ENCODE measurements around the gene CCDC81.
"Not testable (repeated sequence)": the region's sequence is repeated elsewhere in the genome, so short reads cannot be mapped to it uniquely, and the experiment has no call there.

The CCDC81 gene

GRCh38 chr11:86374586-86374985 is at the start of gene CCDC81:
CCDC81 (plus strand) TSS chr11:86374887; CDS start chr11:86375164, 277 bp downstream.
- Histone ChIP-seq H3K36me3 (ENCODE audit: control insufficient read depth, insufficient read depth, low read length) (no peaks in the 10 kb centered on the region), H3K27me3 (ENCODE audit: control insufficient read depth, insufficient read depth, low read length) (no peaks in the 10 kb centered on the region), H3K27ac (ENCODE audit: low read depth, low read length) (no peak within 1 kb of the TSS), H3K4me1 (ENCODE audit: control insufficient read depth, insufficient read depth, low read length) (no peaks in the 10 kb centered on the region), H3K4me3 (ENCODE audit: low read length) (peak within 1 kb of the TSS; percentile 23), H3K9ac (ENCODE audit: low read length) (no peak within 1 kb of the TSS)

- Histone ChIP-seq H3K4me3 (ENCODE audit: low read length) (no peak overlapping the region), H3K27me3 (ENCODE audit: control insufficient read depth, insufficient read depth, low read length) (no peaks in the 10 kb centered on the region), H3K36me3 (ENCODE audit: control insufficient read depth, insufficient read depth, low read length) (peaks cover 9% of the 10 kb centered on the region), H3K4me1 (ENCODE audit: control insufficient read depth, insufficient read depth, low read length) (no peaks in the 10 kb centered on the region), H3K27ac (ENCODE audit: low read depth, low read length) (no peak overlapping the region), H3K9ac (ENCODE audit: low read length) (no peak overlapping the region)
Observed at GRCh38 chr11:86335131-86335767, 39.4 kb upstream of the CCDC81 start.

GRCh38 chr11:86337227-86337626 is 37.5 kb upstream of the CCDC81 start:
- H3K4me1 ChIP-seq (ENCODE audit: control insufficient read depth, insufficient read depth, low read length): no peaks in the 10 kb centered on the region
- no peak overlapping the region for H3K27ac ChIP-seq (ENCODE audit: low read depth, low read length)
- no peaks in the 10 kb centered on the region for H3K27me3 ChIP-seq (ENCODE audit: control insufficient read depth, insufficient read depth, low read length)
- peaks cover 9% of the 10 kb centered on the region for H3K36me3 ChIP-seq (ENCODE audit: control insufficient read depth, insufficient read depth, low read length)
- H3K9ac ChIP-seq (ENCODE audit: low read length): no peak overlapping the region
- no peak overlapping the region for H3K4me3 ChIP-seq (ENCODE audit: low read length)

GRCh38 chr11:86341382-86341781 is 33.3 kb upstream of the CCDC81 start:
- Histone ChIP-seq H3K4me1 (ENCODE audit: control insufficient read depth, insufficient read depth, low read length) (no peaks in the 10 kb centered on the region), H3K36me3 (ENCODE audit: control insufficient read depth, insufficient read depth, low read length) (peaks cover 6% of the 10 kb centered on the region), H3K9ac (ENCODE audit: low read length) (no peak overlapping the region), H3K27me3 (ENCODE audit: control insufficient read depth, insufficient read depth, low read length) (no peaks in the 10 kb centered on the region), H3K27ac (ENCODE audit: low read depth, low read length) (no peak overlapping the region), H3K4me3 (ENCODE audit: low read length) (no peak overlapping the region)

GRCh38 chr11:86346513-86346912 is 28.2 kb upstream of the CCDC81 start:
- Histone ChIP-seq H3K4me1 (ENCODE audit: control insufficient read depth, insufficient read depth, low read length) (no peaks in the 10 kb centered on the region), H3K27me3 (ENCODE audit: control insufficient read depth, insufficient read depth, low read length) (no peaks in the 10 kb centered on the region), H3K36me3 (ENCODE audit: control insufficient read depth, insufficient read depth, low read length) (no peaks in the 10 kb centered on the region), H3K4me3 (ENCODE audit: low read length) (no peak overlapping the region), H3K9ac (ENCODE audit: low read length) (no peak overlapping the region), H3K27ac (ENCODE audit: low read depth, low read length) (no peak overlapping the region)

- no peaks in the 10 kb centered on the region for H3K4me1 ChIP-seq (ENCODE audit: control insufficient read depth, insufficient read depth, low read length)
- no peak overlapping the region for H3K27ac ChIP-seq (ENCODE audit: low read depth, low read length)
- H3K4me3 ChIP-seq (ENCODE audit: low read length): no peak overlapping the region
- no peak overlapping the region for H3K9ac ChIP-seq (ENCODE audit: low read length)
- H3K27me3 ChIP-seq (ENCODE audit: control insufficient read depth, insufficient read depth, low read length): no peaks in the 10 kb centered on the region
- no peaks in the 10 kb centered on the region for H3K36me3 ChIP-seq (ENCODE audit: control insufficient read depth, insufficient read depth, low read length)
Observed at GRCh38 chr11:86355256-86355655, 19.4 kb upstream of the CCDC81 start.

- H3K4me1 ChIP-seq (ENCODE audit: control insufficient read depth, insufficient read depth, low read length); H3K9ac ChIP-seq (ENCODE audit: low read length); H3K27me3 ChIP-seq (ENCODE audit: control insufficient read depth, insufficient read depth, low read length); H3K36me3 ChIP-seq (ENCODE audit: control insufficient read depth, insufficient read depth, low read length); H3K4me3 ChIP-seq (ENCODE audit: low read length); H3K27ac ChIP-seq (ENCODE audit: low read depth, low read length): not testable (repeated sequence)
Observed at GRCh38 chr11:86357412-86357811, 17.3 kb upstream of the CCDC81 start.

GRCh38 chr11:86358720-86359119 is 16.0 kb upstream of the CCDC81 start:
- Histone ChIP-seq H3K4me3 (ENCODE audit: low read length) (no peak overlapping the region), H3K36me3 (ENCODE audit: control insufficient read depth, insufficient read depth, low read length) (no peaks in the 10 kb centered on the region), H3K27me3 (ENCODE audit: control insufficient read depth, insufficient read depth, low read length) (no peaks in the 10 kb centered on the region), H3K27ac (ENCODE audit: low read depth, low read length) (no peak overlapping the region), H3K9ac (ENCODE audit: low read length) (no peak overlapping the region), H3K4me1 (ENCODE audit: control insufficient read depth, insufficient read depth, low read length) (no peaks in the 10 kb centered on the region)

GRCh38 chr11:86360775-86361395 is 13.8 kb upstream of the CCDC81 start:
- no peak overlapping the region for H3K4me3 ChIP-seq (ENCODE audit: low read length)
- no peaks in the 10 kb centered on the region for H3K27me3 ChIP-seq (ENCODE audit: control insufficient read depth, insufficient read depth, low read length)
- no peaks in the 10 kb centered on the region for H3K4me1 ChIP-seq (ENCODE audit: control insufficient read depth, insufficient read depth, low read length)
- no peak overlapping the region for H3K9ac ChIP-seq (ENCODE audit: low read length)
- no peaks in the 10 kb centered on the region for H3K36me3 ChIP-seq (ENCODE audit: control insufficient read depth, insufficient read depth, low read length)
- H3K27ac ChIP-seq (ENCODE audit: low read depth, low read length): no peak overlapping the region

- H3K27me3 ChIP-seq (ENCODE audit: control insufficient read depth, insufficient read depth, low read length): no peaks in the 10 kb centered on the region
- no peak overlapping the region for H3K27ac ChIP-seq (ENCODE audit: low read depth, low read length)
- no peaks in the 10 kb centered on the region for H3K36me3 ChIP-seq (ENCODE audit: control insufficient read depth, insufficient read depth, low read length)
- H3K9ac ChIP-seq (ENCODE audit: low read length): no peak overlapping the region
- H3K4me3 ChIP-seq (ENCODE audit: low read length): no peak overlapping the region
- no peaks in the 10 kb centered on the region for H3K4me1 ChIP-seq (ENCODE audit: control insufficient read depth, insufficient read depth, low read length)
Observed at GRCh38 chr11:86363424-86363823, 11.3 kb upstream of the CCDC81 start.

- H3K27me3 ChIP-seq (ENCODE audit: control insufficient read depth, insufficient read depth, low read length): no peaks in the 10 kb centered on the region
Observed at GRCh38 chr11:86365546-86365945, 9.1 kb upstream of the CCDC81 start.

GRCh38 chr11:86369668-86370067 is 5.0 kb upstream of the CCDC81 start:
- Histone ChIP-seq H3K27me3 (ENCODE audit: control insufficient read depth, insufficient read depth, low read length) (no peaks in the 10 kb centered on the region), H3K36me3 (ENCODE audit: control insufficient read depth, insufficient read depth, low read length) (no peaks in the 10 kb centered on the region), H3K27ac (ENCODE audit: low read depth, low read length) (no peak overlapping the region), H3K9ac (ENCODE audit: low read length) (no peak overlapping the region), H3K4me3 (ENCODE audit: low read length) (no peak overlapping the region), H3K4me1 (ENCODE audit: control insufficient read depth, insufficient read depth, low read length) (no peaks in the 10 kb centered on the region)

More at GRCh38 chr11:86365546-86365945, 9.1 kb upstream of the CCDC81 start:
- no peaks in the 10 kb centered on the region for H3K36me3 ChIP-seq (ENCODE audit: control insufficient read depth, insufficient read depth, low read length)
- H3K4me3 ChIP-seq (ENCODE audit: low read length): no peak overlapping the region
- H3K9ac ChIP-seq (ENCODE audit: low read length): no peak overlapping the region
- H3K27ac ChIP-seq (ENCODE audit: low read depth, low read length): no peak overlapping the region
- H3K4me1 ChIP-seq (ENCODE audit: control insufficient read depth, insufficient read depth, low read length): no peaks in the 10 kb centered on the region

- Histone ChIP-seq H3K4me1 (ENCODE audit: control insufficient read depth, insufficient read depth, low read length) (no peaks in the 10 kb centered on the region), H3K9ac (ENCODE audit: low read length) (no peak overlapping the region), H3K36me3 (ENCODE audit: control insufficient read depth, insufficient read depth, low read length) (no peaks in the 10 kb centered on the region), H3K4me3 (ENCODE audit: low read length) (no peak overlapping the region), H3K27me3 (ENCODE audit: control insufficient read depth, insufficient read depth, low read length) (no peaks in the 10 kb centered on the region), H3K27ac (ENCODE audit: low read depth, low read length) (no peak overlapping the region)
Observed at GRCh38 chr11:86370171-86370570, 4.5 kb upstream of the CCDC81 start.
